ENCODE data around the gene CA5A. TPM values are rescaled to one million over a fixed set of nuclear protein-coding genes. Genes with fewer than 3 reads are reported as not detected.

CA5A gene
- total RNA-seq, 3 donors from 2014 or later, result not detected

DNA sequence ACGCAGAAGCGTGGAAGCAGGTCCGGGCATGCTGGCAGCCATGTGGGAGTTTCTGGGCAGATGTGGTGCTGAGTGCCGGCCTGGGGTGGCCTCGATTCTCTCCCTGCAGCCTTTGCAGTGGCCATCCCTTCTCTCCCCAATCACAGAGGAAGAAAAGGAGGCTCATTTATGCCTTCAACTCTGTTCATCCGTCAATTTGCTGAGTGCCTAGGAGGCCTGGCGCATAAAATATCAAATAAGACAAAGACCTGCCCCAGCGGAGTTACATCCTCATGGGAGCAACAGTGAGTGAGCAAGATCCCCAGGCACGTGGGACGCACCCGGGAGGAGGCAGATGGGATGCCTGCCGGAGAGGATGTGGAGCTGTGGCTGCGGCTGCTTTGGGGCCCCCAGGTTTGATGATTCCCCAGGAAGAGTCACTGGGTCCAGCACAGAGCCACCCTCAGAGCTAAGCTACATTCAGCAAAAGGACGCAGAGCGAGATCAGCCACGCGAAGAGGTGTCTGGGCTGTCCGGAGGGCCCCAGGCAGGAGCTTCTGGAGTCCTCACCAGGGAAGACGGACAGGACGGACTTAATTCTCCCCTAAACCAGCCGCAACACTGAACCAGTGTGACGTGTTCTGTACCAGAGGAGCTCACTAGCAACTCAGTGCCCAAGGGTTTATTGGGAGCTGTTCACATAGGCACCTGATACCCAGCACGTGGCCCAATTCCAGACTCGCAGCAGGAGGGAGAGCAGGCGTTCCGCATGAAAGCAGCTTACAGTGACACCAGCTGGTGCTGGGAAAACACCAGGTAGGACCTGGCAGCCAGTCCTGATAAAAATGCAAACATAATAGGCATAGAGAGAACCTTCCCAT lies 11.3 kb downstream of the CA5A start:
- Histone ChIP-seq H3K4me3 (peak overlapping the region in 1 of 3 donors; percentile 19), H3K4me1 (no peaks in the 10 kb centered on the region), H3K27me3 (no peaks in the 10 kb centered on the region), H3K9me3 (no peaks in the 10 kb centered on the region), H3K27ac (peak overlapping the region in 1 of 2 donors; percentile 38), H3K36me3 (no peaks in the 10 kb centered on the region)
- TF ChIP-seq POLR2A (IDR thresholded peaks at IDR 0.05) (no peak), POLR2AphosphoS5 (IDR thresholded peaks at IDR 0.05) (no peak)
- TF ChIP-seq, protein P1, sequence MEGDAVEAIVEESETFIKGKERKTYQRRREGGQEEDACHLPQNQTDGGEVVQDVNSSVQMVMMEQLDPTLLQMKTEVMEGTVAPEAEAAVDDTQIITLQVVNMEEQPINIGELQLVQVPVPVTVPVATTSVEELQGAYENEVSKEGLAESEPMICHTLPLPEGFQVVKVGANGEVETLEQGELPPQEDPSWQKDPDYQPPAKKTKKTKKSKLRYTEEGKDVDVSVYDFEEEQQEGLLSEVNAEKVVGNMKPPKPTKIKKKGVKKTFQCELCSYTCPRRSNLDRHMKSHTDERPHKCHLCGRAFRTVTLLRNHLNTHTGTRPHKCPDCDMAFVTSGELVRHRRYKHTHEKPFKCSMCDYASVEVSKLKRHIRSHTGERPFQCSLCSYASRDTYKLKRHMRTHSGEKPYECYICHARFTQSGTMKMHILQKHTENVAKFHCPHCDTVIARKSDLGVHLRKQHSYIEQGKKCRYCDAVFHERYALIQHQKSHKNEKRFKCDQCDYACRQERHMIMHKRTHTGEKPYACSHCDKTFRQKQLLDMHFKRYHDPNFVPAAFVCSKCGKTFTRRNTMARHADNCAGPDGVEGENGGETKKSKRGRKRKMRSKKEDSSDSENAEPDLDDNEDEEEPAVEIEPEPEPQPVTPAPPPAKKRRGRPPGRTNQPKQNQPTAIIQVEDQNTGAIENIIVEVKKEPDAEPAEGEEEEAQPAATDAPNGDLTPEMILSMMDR (IDR thresholded peaks at IDR 0.05), result no peak
- DNase-seq (ENCODE audit: low spot score in 2 of 2), result peak; percentile 77 to 78
- intact Hi-C loops (cut with DNase I; ENCODE audit: low total_unique reads), result no loop called here

DNA sequence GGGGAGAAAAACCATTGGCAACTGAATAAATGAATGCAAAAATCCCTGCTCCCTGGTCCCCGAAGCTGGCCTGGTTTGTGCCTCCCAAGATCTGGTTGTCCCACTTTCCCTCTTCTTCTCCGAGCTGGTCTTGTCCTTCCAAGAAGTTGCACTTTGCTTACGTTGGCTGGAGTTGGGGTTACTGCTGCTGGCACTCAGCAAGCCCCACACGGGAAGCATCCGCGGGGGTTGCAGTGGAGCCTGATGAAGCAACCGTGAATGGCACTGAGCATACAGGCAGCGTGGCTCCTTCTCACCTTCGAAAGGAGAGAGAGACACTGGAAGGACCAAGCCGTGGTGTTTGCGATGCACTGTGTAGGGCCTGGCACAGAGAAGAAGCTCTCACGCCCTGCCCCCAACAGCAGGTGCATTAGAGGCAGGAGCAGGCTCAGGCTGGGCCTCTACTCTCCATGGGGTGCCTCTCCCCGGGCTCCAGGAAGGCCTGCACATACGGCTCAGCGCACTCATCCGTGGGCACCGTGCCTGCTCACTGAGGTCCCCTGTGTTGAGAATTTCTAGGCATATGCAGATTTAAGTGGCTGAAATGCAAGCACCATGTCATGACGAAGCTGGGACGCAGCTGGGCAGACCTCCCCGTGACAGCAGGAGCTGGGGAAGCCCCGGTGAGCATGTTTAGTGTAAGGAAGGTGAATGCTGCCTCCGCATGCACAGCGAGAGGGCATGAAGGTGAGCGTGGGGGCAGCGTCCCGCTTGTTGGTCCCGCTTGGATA lies 12.1 kb downstream of the CA5A start:
- no peaks in the 10 kb centered on the region for H3K27me3 ChIP-seq
- H3K36me3 ChIP-seq, result no peaks in the 10 kb centered on the region
- DNase-seq (ENCODE audit: low spot score in 2 of 2), result no peak
- intact Hi-C loops (cut with DNase I; ENCODE audit: low total_unique reads), result no loop called here
- TF ChIP-seq POLR2AphosphoS5 (IDR thresholded peaks at IDR 0.05), result no peak
- TF ChIP-seq, protein P1 (IDR thresholded peaks at IDR 0.05), result no peak
- TF ChIP-seq POLR2A (IDR thresholded peaks at IDR 0.05), result no peak
- no peaks in the 10 kb centered on the region for H3K4me1 ChIP-seq
- no peak overlapping the region for H3K27ac ChIP-seq
- H3K9me3 ChIP-seq, result no peaks in the 10 kb centered on the region
- peak overlapping the region in 1 of 3 donors; percentile 19 for H3K4me3 ChIP-seq

DNA sequence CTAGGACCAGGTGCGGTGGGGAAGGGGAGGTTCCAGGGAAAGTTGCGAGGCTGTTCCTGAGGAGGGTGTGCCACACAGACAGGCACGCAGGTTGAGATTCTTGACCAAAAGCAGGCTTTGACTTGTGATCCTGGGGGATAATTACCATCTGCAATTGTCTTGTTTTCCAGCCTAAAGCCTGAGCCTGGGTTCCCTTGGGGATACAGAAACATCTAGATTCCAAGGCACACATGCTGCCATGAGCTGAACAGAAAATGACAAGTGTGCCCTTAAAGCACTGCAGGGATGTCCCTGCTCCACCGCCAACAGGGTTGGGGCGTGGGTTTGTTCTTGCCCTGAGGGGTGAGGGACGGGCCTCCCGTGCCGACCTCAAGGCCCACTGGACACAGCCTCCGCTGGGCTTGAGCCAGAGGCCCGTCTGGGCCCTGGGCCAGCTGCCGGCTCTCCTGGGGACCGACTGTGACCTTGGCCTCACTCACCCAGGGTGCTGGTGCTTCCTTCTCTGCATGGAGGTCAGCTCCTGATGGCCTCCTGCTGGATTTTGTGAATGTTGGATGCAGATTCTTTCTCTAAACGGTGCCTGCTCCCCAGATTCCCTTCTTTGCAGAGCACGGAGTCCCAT lies 14.0 kb downstream of the CA5A start:
- DNase-seq (ENCODE audit: low spot score in 2 of 2), result no peak
- TF ChIP-seq, protein P1 (IDR thresholded peaks at IDR 0.05), result no peak
- TF ChIP-seq POLR2AphosphoS5 (IDR thresholded peaks at IDR 0.05), result no peak
- H3K27ac ChIP-seq, result no peak overlapping the region

DNA sequence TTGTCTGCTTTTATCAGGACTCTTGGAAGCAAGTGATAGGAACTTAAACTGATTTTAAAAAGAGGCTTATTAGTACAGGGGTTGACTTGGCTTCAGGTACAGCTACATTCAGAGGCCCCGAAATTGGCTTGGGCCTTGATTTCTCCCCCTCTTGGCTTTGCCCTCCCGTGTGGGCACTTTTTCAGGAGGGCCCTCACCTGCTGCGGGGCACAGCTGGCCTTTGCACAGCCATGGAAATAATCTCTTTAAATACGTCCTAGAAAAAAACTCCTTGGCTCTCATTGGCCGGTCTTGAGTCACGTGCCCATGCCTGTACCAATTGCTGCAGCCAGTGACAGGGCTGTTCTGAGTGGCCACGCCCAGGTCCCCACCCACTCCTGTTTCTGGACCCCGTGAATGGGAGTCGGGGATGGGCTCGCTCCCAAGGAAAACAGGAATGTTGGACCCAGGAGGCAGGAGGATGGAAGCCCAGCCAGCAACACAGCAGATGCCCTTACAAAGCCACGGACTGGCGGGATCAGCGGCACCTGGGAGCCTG lies 15.0 kb downstream of the CA5A start:
- Histone ChIP-seq H3K36me3 (no peaks in the 10 kb centered on the region), H3K27me3 (no peaks in the 10 kb centered on the region), H3K27ac (no peak overlapping the region), H3K4me3 (no peak overlapping the region), H3K4me1 (no peaks in the 10 kb centered on the region), H3K9me3 (no peaks in the 10 kb centered on the region)
- TF ChIP-seq POLR2AphosphoS5 (IDR thresholded peaks at IDR 0.05) (no peak), POLR2A (IDR thresholded peaks at IDR 0.05) (no peak)
- TF ChIP-seq, protein P1 (IDR thresholded peaks at IDR 0.05), result no peak
- intact Hi-C loops (cut with DNase I; ENCODE audit: low total_unique reads), result no loop called here
- no peak for DNase-seq (ENCODE audit: low spot score in 2 of 2)

More for the DNA sequence above, 14.0 kb downstream of the CA5A start:
- Histone ChIP-seq H3K9me3 (no peaks in the 10 kb centered on the region), H3K4me1 (no peaks in the 10 kb centered on the region), H3K4me3 (no peak overlapping the region), H3K36me3 (no peaks in the 10 kb centered on the region), H3K27me3 (no peaks in the 10 kb centered on the region)
- intact Hi-C loops (cut with DNase I; ENCODE audit: low total_unique reads), result no loop called here
